Keratinocyte (primary cell): ENCODE data around the gene SERPINI1. TPM values are rescaled to one million over a fixed set of nuclear protein-coding genes. Genes with fewer than 3 reads are reported as not detected.

Source experiments
- DNase-seq: peaks from one replicate; pipeline ENCODE4 v3.0.0-alpha.2; 2011; ENCODE audit warnings: low read depth, missing footprints, low spot score
- FAIRE-seq: peaks from 2 replicates; lab custom pipeline; 2011; peaks lifted over from hg19 to GRCh38; lab: Jason Lieb, UNC
- H2AFZ ChIP-seq: 2 replicates; pipeline ENCODE4 v1.6.0; 2012; ENCODE audit warnings: low read length, control low read depth, inconsistent platforms; ENCODE audit not compliant: control insufficient read depth
- H3K27ac ChIP-seq: 2 replicates; pipeline ENCODE4 v1.5.1; 2011; ENCODE audit warnings: low read length; ENCODE audit not compliant: control insufficient read depth, insufficient read depth
- H3K27me3 ChIP-seq: 3 replicates; pipeline ENCODE4 v1.6.0; 2011; ENCODE audit warnings: low read length; ENCODE audit not compliant: control insufficient read depth, insufficient read depth; ENCODE audit errors: extremely low read depth
- H3K36me3 ChIP-seq, 2 experiments: 2 replicates in 1 of 2; 3 replicates in 1 of 2; pipeline ENCODE4 v1.5.1; 2011; ENCODE audit warnings: low read length in 2 of 2, mild to moderate bottlenecking in 1 of 2; ENCODE audit not compliant: control insufficient read depth in 2 of 2, insufficient read depth in 2 of 2; ENCODE audit errors: extremely low read depth in 1 of 2
- H3K4me1 ChIP-seq: 3 replicates; pipeline ENCODE4 v1.5.1; 2011; ENCODE audit warnings: low read length; ENCODE audit not compliant: control insufficient read depth, insufficient read depth; ENCODE audit errors: extremely low read depth
- H3K4me2 ChIP-seq: 3 replicates; pipeline ENCODE4 v1.6.0; 2011; ENCODE audit warnings: low read depth, low read length; ENCODE audit not compliant: control insufficient read depth, insufficient read depth; ENCODE audit errors: extremely low read depth
- H3K4me3 ChIP-seq, 3 experiments: fragments of 200-600 bp in 1 of 3; sonication (generic) in 1 of 3; 2 replicates in 2 of 3; 3 replicates in 1 of 3; pipeline ENCODE4 v1.5.1; 2011 to 2016; ENCODE audit warnings: low read length in 3 of 3, mild to moderate bottlenecking in 3 of 3, control low read depth in 2 of 3, inconsistent platforms in 1 of 3, low read depth in 1 of 3, mixed read lengths in 1 of 3, mixed run types in 1 of 3, moderate library complexity in 1 of 3; ENCODE audit not compliant: control insufficient read depth in 2 of 3, insufficient read depth in 2 of 3; ENCODE audit errors: extremely low read depth in 1 of 3
- H3K79me2 ChIP-seq: 2 replicates; pipeline ENCODE4 v1.6.0; 2012; ENCODE audit warnings: low read length; ENCODE audit not compliant: control insufficient read depth, insufficient read depth
- H3K9ac ChIP-seq: 3 replicates; pipeline ENCODE4 v1.6.0; 2011; ENCODE audit warnings: low read length; ENCODE audit not compliant: control insufficient read depth, insufficient read depth; ENCODE audit errors: extremely low read depth
- H3K9me1 ChIP-seq: 3 replicates; pipeline ENCODE4 v1.6.0; 2011; ENCODE audit warnings: low read length; ENCODE audit not compliant: control insufficient read depth, insufficient read depth; ENCODE audit errors: extremely low read depth
- H3K9me3 ChIP-seq: 2 replicates; pipeline ENCODE4 v1.5.1; 2012; ENCODE audit warnings: low read depth, low read length; ENCODE audit not compliant: control insufficient read depth
- H4K20me1 ChIP-seq: 3 replicates; pipeline ENCODE4 v1.6.0; 2011; ENCODE audit warnings: low read length; ENCODE audit not compliant: control insufficient read depth, insufficient read depth; ENCODE audit errors: extremely low read depth
- EZH2 ChIP-seq: IDR thresholded peaks from one replicate; pipeline ENCODE4 v1.6.1; 2012; ENCODE audit warnings: inconsistent platforms, mild to moderate bottlenecking, low read length, moderate library complexity
- dilution Hi-C: fragments of 300-500 bp; cut with MboI; formaldehyde crosslinking; loops from one replicate; pipeline ENCODE4 v1.7.0; 2020; ENCODE audit warnings: low sequenced_read_pairs; ENCODE audit not compliant: extremely low pct_ligation_motif_present
- polyA plus RNA-seq, 5 experiments: library from polyadenylated mRNA; depleted of rRNA in 3 of 5; stranded (reverse) in 3 of 5; stranded (forward) in 1 of 5; unstranded in 1 of 5; fragments of >200 nt; gene quantifications; 1 replicate in 1 of 5; 2 replicates in 3 of 5; 3 replicates in 1 of 5; pipeline versions ENCODE4 v1.2.1 to v1.2.3, GENCODE V29; 2011 to 2012; ENCODE audit warnings: missing spikeins in 2 of 5, low read depth in 1 of 5, low replicate concordance in 1 of 5
- TF ChIP-seq, protein P1 (sequence below), 3 experiments: IDR thresholded peaks in 1 of 3; conservative IDR thresholded peaks in 1 of 3; optimal IDR thresholded peaks in 1 of 3; 2 replicates in 2 of 3; 3 replicates in 1 of 3; pipeline versions ENCODE3 to v1.5.1; 2011; ENCODE audit warnings: low read length in 3 of 3, mild to moderate bottlenecking in 3 of 3, moderate library complexity in 2 of 3, control low read depth in 1 of 3, inconsistent platforms in 1 of 3; ENCODE audit not compliant: insufficient read depth in 2 of 3; ENCODE audit errors: extremely low read depth in 1 of 3

The SERPINI1 gene
- polyA plus RNA-seq, 1 donor (not counting 4 experiments of a cell fraction or from before 2014, with no cell fraction given): 5.5 TPM

DNA sequence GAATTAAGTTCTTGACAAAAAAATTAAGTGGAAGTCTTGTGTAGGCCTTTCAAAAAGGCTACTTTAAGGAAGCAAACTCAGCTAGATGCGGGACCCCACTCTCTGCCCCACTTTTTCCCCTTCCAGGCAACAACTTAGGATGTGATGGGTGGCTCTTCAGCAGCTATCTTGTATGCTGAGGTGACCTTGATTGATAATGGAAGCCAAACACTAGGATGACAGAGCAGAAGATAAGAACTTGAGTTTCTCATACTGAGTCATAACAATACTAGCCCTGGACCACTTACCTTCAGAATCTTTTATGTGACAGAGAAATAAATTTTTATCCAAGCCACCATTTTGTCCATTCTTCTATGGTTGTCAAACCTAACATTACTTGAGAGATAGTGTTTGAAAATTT is 16.9 kb upstream of the SERPINI1 start:
- Histone ChIP-seq H3K4me2 (no peak overlapping the region), H3K9me1 (no peaks in the 10 kb centered on the region), H3K36me3 (peaks cover 3 to 4% of the 10 kb centered on the region in 2 experiments), H3K27ac (no peak overlapping the region), H3K27me3 (no peaks in the 10 kb centered on the region), H3K4me3 (no peak overlapping the region), H3K9me3 (no peaks in the 10 kb centered on the region), H3K9ac (no peak overlapping the region), H4K20me1 (no peaks in the 10 kb centered on the region), H3K79me2 (peaks cover 78% of the 10 kb centered on the region), H2AFZ (no peak overlapping the region), H3K4me1 (no peaks in the 10 kb centered on the region)
- DNase-seq: no peak
- FAIRE-seq: no peak
- TF ChIP-seq EZH2: no peak
- TF ChIP-seq, protein P1, sequence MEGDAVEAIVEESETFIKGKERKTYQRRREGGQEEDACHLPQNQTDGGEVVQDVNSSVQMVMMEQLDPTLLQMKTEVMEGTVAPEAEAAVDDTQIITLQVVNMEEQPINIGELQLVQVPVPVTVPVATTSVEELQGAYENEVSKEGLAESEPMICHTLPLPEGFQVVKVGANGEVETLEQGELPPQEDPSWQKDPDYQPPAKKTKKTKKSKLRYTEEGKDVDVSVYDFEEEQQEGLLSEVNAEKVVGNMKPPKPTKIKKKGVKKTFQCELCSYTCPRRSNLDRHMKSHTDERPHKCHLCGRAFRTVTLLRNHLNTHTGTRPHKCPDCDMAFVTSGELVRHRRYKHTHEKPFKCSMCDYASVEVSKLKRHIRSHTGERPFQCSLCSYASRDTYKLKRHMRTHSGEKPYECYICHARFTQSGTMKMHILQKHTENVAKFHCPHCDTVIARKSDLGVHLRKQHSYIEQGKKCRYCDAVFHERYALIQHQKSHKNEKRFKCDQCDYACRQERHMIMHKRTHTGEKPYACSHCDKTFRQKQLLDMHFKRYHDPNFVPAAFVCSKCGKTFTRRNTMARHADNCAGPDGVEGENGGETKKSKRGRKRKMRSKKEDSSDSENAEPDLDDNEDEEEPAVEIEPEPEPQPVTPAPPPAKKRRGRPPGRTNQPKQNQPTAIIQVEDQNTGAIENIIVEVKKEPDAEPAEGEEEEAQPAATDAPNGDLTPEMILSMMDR (optimal IDR thresholded peaks at IDR 0.05 in 1 of 3, IDR thresholded peaks at IDR 0.05 in 1 of 3, conservative IDR thresholded peaks at IDR 0.05 in 1 of 3; ENCODE audit: extremely low read depth in 1 of 3, insufficient read depth in 2 of 3, low read length in 3 of 3): no peak
- dilution Hi-C loops: no loop called here

DNA sequence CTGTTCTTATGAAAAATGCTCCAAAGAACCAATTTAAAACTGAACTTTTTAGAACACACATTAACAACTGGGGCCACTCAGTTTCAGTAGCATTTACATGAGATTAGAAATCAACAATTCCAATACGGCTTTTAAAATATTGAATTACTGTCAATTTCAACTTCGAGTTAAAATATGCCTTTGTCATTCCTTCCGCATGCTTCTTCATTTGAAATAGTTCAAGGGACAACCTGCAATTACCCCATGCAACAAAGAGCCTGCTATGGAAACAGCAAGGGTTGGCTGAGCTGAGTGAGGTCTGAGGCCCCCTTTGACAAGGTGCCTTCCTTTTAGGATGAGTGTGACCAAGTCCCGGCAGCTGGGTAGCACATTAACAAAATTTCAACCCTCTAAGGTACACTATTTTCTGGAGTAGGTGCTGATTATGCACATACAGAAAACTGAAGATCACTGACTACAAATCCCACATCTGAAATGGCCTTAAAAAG is 12.5 kb upstream of the SERPINI1 start:
- Histone ChIP-seq H3K27ac (no peak overlapping the region), H3K9me3 (no peaks in the 10 kb centered on the region), H4K20me1 (no peaks in the 10 kb centered on the region), H3K27me3 (no peaks in the 10 kb centered on the region), H3K79me2 (peaks cover 83% of the 10 kb centered on the region), H2AFZ (no peak overlapping the region), H3K36me3 (peaks cover 3 to 4% of the 10 kb centered on the region in 2 experiments), H3K9me1 (no peaks in the 10 kb centered on the region), H3K4me1 (no peaks in the 10 kb centered on the region), H3K9ac (no peak overlapping the region), H3K4me3 (no peak overlapping the region), H3K4me2 (no peak overlapping the region)
- DNase-seq (no peak), FAIRE-seq (no peak)
- TF ChIP-seq, protein P1 (optimal IDR thresholded peaks at IDR 0.05 in 1 of 3, IDR thresholded peaks at IDR 0.05 in 1 of 3, conservative IDR thresholded peaks at IDR 0.05 in 1 of 3; ENCODE audit: extremely low read depth in 1 of 3, insufficient read depth in 2 of 3, low read length in 3 of 3): no peak
- TF ChIP-seq EZH2: no peak
- dilution Hi-C loops: no loop called here
